Heart left ventricle (tissue), 16 donors: Measurements from ENCODE around the gene TNS3. TPM values are rescaled to one million over a fixed set of nuclear protein-coding genes. Genes with fewer than 3 reads are reported as not detected.

ENCODE experiments used
- ATAC-seq, 4 donors: fragments of 200-7000 bp; cut with Tn5 transposase; one replicate each; pipeline ENCODE4 v1.9.1; 2020 to 2022; ENCODE audit warnings: moderate library complexity in 4 of 4, mild to moderate bottlenecking in 3 of 4, moderate number of reproducible peaks in 1 of 4
- DNase-seq, 5 donors: peaks; one replicate each; pipeline ENCODE4 v3.0.0-alpha.2; 2020
- H3K27ac ChIP-seq, 12 donors: fragments of 200-600 bp; sonication (generic) in 4 of 12; one replicate each; pipeline versions ENCODE4 v1.5.0 to v1.8.0; 2016 to 2022; ENCODE audit warnings: mild to moderate bottlenecking in 2 of 12
- H3K27me3 ChIP-seq, 9 donors: fragments of 200-600 bp; sonication (generic) in 2 of 9; one replicate each; pipeline versions ENCODE4 v1.5.1 to v1.8.0; 2016 to 2022; ENCODE audit warnings: mild to moderate bottlenecking in 3 of 9
- H3K36me3 ChIP-seq, 9 donors: fragments of 200-600 bp; sonication (generic) in 2 of 9; one replicate each; pipeline versions ENCODE4 v1.5.0 to v1.8.0; 2018 to 2022; ENCODE audit warnings: mild to moderate bottlenecking in 2 of 9
- H3K4me1 ChIP-seq, 12 donors: fragments of 200-600 bp; sonication (generic) in 4 of 12; one replicate each; pipeline versions ENCODE4 v1.5.0 to v1.8.0; 2016 to 2022; ENCODE audit warnings: mild to moderate bottlenecking in 3 of 12
- H3K4me3 ChIP-seq, 12 donors: fragments of 200-600 bp; sonication (generic) in 4 of 12; one replicate each; pipeline versions ENCODE4 v1.5.0 to v1.8.0; 2017 to 2022; ENCODE audit warnings: mild to moderate bottlenecking in 9 of 12, moderate library complexity in 4 of 12
- H3K9me3 ChIP-seq, 12 donors: fragments of 200-600 bp; sonication (generic) in 4 of 12; one replicate each; pipeline versions ENCODE4 v1.5.0 to v1.8.0; 2016 to 2022; ENCODE audit warnings: mild to moderate bottlenecking in 1 of 12
- CTCF ChIP-seq, 12 donors: fragments of 200-600 bp; sonication (generic) in 4 of 12; IDR thresholded peaks; one replicate each; pipeline versions ENCODE4 v1.5.0 to v1.8.0; 2018 to 2022; ENCODE audit warnings: antibody characterized with exemption in 12 of 12, mild to moderate bottlenecking in 5 of 12
- POLR2A ChIP-seq, 2 donors: fragments of 450-650 bp; IDR thresholded peaks; one replicate each; pipeline ENCODE4 v1.6.1; 2017; ENCODE audit warnings: antibody characterized with exemption in 2 of 2, mild to moderate bottlenecking in 2 of 2, moderate library complexity in 2 of 2
- WGBS, 4 donors: extraction: QIAGEN DNeasy Blood & Tissue Kit in 2 of 4; methylation state at CpG; one replicate each; pipeline versions ENCODE4 v1.1.5 to v1.1.7; 2013 to 2018; 5-methylcytosine and 5-hydroxymethylcytosine counted together
- intact Hi-C, 10 donors: fragments of 100-400 bp; cut with DNase I; formaldehyde crosslinking; loops; one replicate each; pipeline versions ENCODE4 v1.11.1 to v1.14.2; 2022
- polyA plus RNA-seq, 2 donors: library from polyadenylated mRNA; stranded (reverse); fragments of 200-250 nt; gene quantifications; one replicate each; pipeline ENCODE4 v1.2.3, GENCODE V29; 2013
- total RNA-seq, 9 donors: library from RNA; depleted of rRNA in 2 of 9; stranded (reverse); fragments of >200 nt in 2 of 9; fragmentation: NEBNext Ultra II Directional in 3 of 9; extraction: Animal tissue kit (Norgen Biotek cat#: 25700) in 3 of 9; gene quantifications; one replicate each; pipeline versions ENCODE4 v1.1.0 to v1.2.4, GENCODE V29; 2016 to 2023
- donor health status: ischemic (EF 13 %, LVEDD 7.1; RV severe dilation, severe dysfunction).
- donor health status: healthy with polysubstance abuse.
- donor health status: DM: no; HTN: yes; CAD: no.
- donor health status: DM: no; HTN: no; CAD: no.
- donor health status: ischemic (EF 25% LVEDD 6.9; RV normal size, moderate dysfunction).
- donor health status: ischemic (EF 25% LVEDD 5.7; RV mildly dilated, moderate dysfunction).
- donor health status: healthy.
- donor health status: DM: yes; HTN: yes; CAD: no.
- donor health status: ischemic (EF 35%, LVEDD 5.7; RV mildly dilated, moderate dysfunction).
- donor health status: nonischemic (EF 11% LVEDD 7.7; RV severe dilation, severe dysfunction).
- donor health status: DM: yes; HTN: yes; CAD: no.
- donor health status: PGD.
- donor health status: ischemic (EF 29% LVEDD 5.4; RV normal size, mild dysfunction).
- donor health status: nonischemic (EF 23%, LVEDD 6.1; RV moderate dilation, normal function).

Gene TNS3
- total and polyA plus RNA-seq, 11 donors = 10.1 to 116 (median 32.7) TPM

- Histone ChIP-seq H3K4me3 (no peak overlapping the region), H3K9me3 (no peaks in the 10 kb centered on the region), H3K36me3 (peaks cover 0 to 56% (median 16%) of the 10 kb centered on the region in 9 donors), H3K27ac (peak overlapping the region in 1 of 12 donors; percentile 79), H3K4me1 (peaks cover 0 to 5% (median 0%) of the 10 kb centered on the region in 12 donors), H3K27me3 (no peaks in the 10 kb centered on the region)
- 89 to 95% (median 94%) methylated on average over 2 of the region's 2 CpGs for WGBS, 4 donors
- no peak for TF ChIP-seq CTCF (IDR thresholded peaks at IDR 0.05)
- no peak for TF ChIP-seq POLR2A (IDR thresholded peaks at IDR 0.05)
- ATAC-seq = no peak
- intact Hi-C loops = loop anchor here in 3 of 10 donors (5.0 to 10.0 kb wide), 3 partner anchors 166 to 381 kb away; no protein-coding TSS in a partner anchor
- DNase-seq = no peak
Measured at GRCh38 chr7:47433564-47433895, 148.4 kb downstream of the TNS3 start.

DNA sequence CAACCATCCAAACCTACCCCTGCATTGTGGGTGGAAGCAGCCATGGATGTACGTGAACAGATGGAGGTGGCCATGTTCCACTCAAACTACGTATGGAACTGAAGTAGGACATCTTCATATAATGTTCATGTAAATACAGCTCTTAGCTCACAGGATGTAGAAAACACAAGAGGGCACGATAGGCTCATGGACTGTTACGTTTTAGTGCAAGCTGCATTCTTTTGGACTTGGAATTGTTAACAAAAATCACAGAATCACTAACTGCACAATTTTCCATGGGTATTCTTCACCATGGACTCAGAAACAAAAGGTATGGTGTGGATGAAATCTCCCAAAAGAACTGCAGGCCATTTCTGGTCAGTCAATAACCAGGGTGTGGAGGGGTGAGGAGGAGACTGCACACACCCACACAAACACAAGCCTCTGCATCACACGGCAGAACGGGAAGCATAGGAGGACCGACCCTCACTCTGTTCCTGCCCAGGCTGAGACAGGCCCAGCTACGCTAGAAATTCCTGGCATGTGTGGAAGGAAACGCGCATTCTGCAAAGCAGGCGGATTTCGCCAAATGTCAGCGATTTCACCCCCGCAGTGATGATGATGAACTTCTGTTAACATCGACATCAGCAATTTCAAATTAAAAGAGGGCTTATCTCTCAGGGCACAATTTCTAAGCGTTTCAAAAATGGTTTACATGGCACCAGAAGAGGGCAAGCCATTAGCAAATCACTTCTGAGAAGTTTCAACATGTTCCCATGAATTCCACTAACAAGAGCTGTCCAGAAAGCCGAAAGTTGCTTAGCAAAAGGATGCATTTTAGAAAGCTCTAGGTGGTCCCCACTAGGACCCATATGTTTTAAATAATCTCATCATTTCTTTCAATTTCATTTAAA lies 149.0 kb downstream of the TNS3 start:
- H3K27me3 ChIP-seq = no peaks in the 10 kb centered on the region
- ATAC-seq (peak in 3 of 4 donors; percentile 28 to 81 (median 50)), DNase-seq (no peak)
- TF ChIP-seq CTCF (IDR thresholded peaks at IDR 0.05) (no peak), POLR2A (IDR thresholded peaks at IDR 0.05) (no peak)
- no peaks in the 10 kb centered on the region for H3K9me3 ChIP-seq
- intact Hi-C loops = loop anchor here in 3 of 10 donors (5.0 to 10.0 kb wide), 3 partner anchors 166 to 382 kb away; no protein-coding TSS in a partner anchor
- WGBS, 4 donors = 83 to 91% (median 88%) methylated on average over 17 of the region's 17 CpGs
- H3K4me3 ChIP-seq = no peak overlapping the region
- H3K4me1 ChIP-seq = peaks cover 0 to 11% (median 0%) of the 10 kb centered on the region in 12 donors
- peaks cover 0 to 56% (median 13%) of the 10 kb centered on the region in 9 donors for H3K36me3 ChIP-seq
- H3K27ac ChIP-seq = peak overlapping the region in 1 of 12 donors; percentile 79

DNA sequence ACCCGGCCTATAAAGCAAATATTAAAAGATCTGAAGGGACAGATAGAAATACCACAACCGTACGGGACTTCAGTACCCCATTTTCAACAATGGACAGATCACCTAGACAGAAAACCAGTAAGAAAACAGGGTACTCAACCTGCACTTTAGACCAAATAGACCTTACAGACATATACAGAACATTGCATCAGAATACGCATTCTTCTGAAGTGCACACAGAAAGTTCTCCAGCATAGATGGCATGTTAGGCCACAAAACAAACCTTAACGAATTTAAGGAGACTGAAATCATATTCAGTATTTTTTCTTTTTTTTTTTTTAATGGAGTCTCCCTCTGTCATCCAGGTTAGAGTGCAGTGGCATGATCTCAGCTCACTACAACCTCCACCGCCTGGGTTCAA lies 151.5 kb downstream of the TNS3 start:
- H3K4me1 ChIP-seq = peaks cover 0 to 16% (median 2%) of the 10 kb centered on the region in 12 donors
- H3K4me3 ChIP-seq = no peak overlapping the region
- peaks cover 0 to 70% (median 19%) of the 10 kb centered on the region in 9 donors for H3K36me3 ChIP-seq
- H3K27ac ChIP-seq = no peak overlapping the region
- WGBS, 4 donors = 78 to 97% (median 87%) methylated on average over 6 of the region's 6 CpGs
- no peaks in the 10 kb centered on the region for H3K27me3 ChIP-seq
- intact Hi-C loops = loop anchor here in 3 of 10 donors (5.0 to 10.0 kb wide), 3 partner anchors 163 to 384 kb away; no protein-coding TSS in a partner anchor
- ATAC-seq (no peak), DNase-seq (no peak)
- no peaks in the 10 kb centered on the region for H3K9me3 ChIP-seq
- no peak for TF ChIP-seq POLR2A (IDR thresholded peaks at IDR 0.05)
- TF ChIP-seq CTCF (IDR thresholded peaks at IDR 0.05) = no peak

DNA sequence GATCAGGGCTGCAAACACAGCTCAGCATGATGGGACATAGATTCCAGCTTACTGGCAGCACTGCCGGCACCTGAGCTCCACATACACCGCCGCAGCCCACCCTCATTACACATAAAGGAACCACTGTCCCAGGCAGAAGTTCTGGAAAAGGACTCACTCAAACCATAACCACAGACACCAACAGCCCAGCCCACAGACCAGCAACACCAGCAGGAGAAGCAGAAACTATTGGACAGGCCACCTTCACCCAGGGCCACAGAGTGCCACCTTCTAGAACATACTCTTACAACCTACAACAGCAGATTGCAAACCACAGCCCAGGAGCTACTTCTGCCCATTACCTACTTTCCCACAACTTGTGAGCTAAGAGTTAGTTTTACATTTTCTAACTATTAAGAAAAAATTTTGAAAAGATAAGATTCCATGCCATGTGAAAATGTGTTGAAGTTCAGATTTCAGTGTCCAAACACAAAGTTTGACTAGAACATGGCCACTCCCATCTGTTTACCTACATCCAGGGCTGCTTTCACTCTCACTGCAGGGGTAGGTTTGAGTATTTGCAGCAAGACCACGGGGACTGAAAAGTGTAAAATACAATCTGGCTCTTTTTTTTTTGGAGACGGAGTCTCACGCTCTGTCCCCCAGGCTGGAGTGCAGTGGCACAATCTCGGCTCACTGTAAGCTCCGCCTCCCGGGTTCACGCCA lies 153.0 kb downstream of the TNS3 start:
- 95 to 99% (median 98%) methylated on average over 7 to 10 of the region's 10 CpGs for WGBS, 4 donors
- intact Hi-C loops = no loop called here
- ATAC-seq = no peak

More for the DNA sequence above, 153.0 kb downstream of the TNS3 start:
- Histone ChIP-seq H3K36me3 (peaks cover 0 to 70% (median 17%) of the 10 kb centered on the region in 9 donors), H3K27ac (no peak overlapping the region), H3K4me3 (no peak overlapping the region), H3K27me3 (no peaks in the 10 kb centered on the region), H3K4me1 (peaks cover 0 to 16% (median 2%) of the 10 kb centered on the region in 12 donors), H3K9me3 (no peaks in the 10 kb centered on the region)
- no peak for DNase-seq
- no peak for TF ChIP-seq CTCF (IDR thresholded peaks at IDR 0.05)
- TF ChIP-seq POLR2A (IDR thresholded peaks at IDR 0.05) = no peak
